Astrocyte of the hippocampus (primary cell): ENCODE measurements around the gene NCBP2L.
A peak's percentile ranks its signal among the peaks of the same experiment; 100 is the strongest.
"Not testable (repeated sequence)": the region's sequence is repeated elsewhere in the genome, so short reads cannot be mapped to it uniquely, and the experiment has no call there.

Experiments
- DNase-seq: peaks from one replicate; pipeline ENCODE4 v3.0.0; 2011; ENCODE audit warnings: low read depth, low spot score

The NCBP2L gene

DNA sequence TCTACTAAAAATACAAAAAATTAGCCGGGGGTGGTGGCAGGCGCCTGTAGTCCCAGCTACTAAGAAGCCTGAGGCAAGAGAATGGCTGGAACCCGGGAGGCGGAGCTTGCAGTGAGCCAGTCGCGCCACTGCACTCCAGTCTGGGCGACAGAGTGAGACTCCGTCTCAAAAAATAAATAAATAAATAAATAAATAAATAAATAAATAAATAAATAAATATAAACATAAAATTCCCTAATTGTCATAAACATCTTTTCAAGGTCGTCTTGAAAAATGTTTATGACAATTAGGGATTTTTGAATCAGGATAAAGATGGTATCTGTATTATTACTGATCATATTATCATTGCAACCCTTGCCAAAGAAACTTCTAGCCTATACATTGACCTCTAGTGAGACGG is 32.5 kb downstream of the NCBP2L start:
- not testable (repeated sequence) for DNase-seq

DNA sequence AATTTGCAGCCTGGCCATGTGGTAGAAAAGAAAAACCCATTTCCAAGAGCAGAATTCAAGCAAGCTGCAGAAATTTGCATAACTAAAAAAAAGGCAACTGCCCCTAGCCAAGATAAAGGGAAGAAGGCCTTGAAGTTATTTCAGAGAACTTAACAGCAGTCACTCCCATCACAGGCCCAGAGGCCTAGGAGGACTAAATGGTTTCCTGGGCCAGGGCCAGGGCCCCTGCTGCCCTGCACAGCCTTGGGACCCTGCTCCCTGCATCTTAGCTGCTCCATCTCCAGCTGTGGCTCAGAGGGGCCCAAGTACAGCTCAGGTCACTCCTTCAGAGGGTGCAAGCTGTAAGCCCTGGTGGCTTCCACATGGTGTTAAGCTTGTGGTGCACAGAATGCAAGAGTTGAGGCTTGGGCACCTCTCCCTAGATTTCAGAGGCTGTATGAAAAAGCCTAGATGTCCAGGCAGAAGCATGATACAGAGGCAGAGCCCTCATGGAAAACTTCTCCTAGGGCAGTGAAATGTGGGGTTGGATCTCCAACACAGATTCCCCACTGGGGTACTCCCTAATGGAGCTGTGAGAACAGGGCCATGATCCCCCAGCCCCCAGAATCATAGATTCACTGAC is 41.5 kb downstream of the NCBP2L start:
- no peak for DNase-seq

DNA sequence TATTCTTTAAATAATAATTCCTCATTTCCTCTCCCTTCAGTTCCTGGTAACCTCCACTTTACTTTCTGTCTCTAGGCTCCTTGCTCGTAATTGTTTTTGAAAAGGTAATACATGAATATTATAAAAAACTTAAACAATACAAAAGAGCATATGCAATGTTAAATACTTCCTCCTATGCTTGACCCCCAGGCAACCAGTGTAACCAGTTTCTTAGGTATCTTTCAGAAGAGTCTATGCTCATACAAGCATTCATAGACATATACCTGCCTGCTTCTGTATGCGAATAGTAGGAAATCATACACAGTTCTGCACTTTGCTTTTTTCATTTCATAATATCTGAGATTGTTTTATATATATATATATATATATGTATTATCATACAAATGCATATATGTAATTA is 45.5 kb downstream of the NCBP2L start:
- DNase-seq = no peak

DNA sequence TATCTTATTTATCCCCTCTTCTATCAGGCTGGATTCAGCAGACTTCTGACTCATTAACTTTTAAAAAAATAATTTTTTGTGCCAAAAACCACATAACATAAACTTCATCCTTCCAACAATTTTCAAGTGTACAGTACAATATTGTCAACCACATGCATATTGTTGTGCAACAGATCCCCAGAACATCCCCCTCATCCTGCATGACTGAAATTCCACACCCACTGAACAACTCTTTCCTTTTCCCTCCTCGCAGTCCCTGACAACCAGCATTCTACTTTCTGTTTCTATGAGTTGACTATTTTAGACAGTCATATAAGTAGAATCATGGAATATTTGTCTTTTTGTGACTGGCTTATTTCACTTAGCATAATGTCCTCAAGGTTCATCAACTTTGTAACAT is 45.9 kb downstream of the NCBP2L start:
- DNase-seq = peak; percentile 41

DNA sequence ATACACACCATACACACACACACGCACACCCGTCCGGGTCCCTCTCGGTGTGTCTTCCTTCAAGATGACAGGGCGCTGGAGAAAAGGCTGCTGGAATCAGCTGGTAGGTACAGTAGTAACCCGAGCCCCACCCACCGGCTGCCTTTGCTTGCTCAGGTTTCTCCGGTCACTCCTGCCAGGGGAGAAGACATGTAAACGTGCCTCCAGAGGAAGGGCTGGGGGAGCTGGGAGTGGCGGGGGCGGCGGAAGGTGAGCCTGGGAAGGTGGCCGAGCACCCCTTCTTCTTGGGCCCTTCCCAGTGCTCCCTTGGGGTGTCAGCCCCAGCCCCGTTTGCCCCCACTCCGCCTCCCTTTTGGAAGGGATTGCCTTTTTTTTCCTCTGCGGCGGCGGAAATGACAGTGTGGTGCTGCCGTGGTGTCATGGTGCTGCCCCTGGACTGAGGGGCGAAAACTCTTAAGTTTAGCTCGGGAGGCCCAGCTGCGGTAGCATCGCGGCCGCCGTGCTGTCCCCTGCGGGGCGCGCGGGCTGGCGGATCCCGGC is 48.2 kb downstream of the NCBP2L start, which contains the start of gene MID2:
MID2 (plus strand) TSS at position 169 of the 540 bp plus-strand sequence. CDS start 561 bp downstream, outside the sequence.
- DNase-seq = peak; percentile 53

DNA sequence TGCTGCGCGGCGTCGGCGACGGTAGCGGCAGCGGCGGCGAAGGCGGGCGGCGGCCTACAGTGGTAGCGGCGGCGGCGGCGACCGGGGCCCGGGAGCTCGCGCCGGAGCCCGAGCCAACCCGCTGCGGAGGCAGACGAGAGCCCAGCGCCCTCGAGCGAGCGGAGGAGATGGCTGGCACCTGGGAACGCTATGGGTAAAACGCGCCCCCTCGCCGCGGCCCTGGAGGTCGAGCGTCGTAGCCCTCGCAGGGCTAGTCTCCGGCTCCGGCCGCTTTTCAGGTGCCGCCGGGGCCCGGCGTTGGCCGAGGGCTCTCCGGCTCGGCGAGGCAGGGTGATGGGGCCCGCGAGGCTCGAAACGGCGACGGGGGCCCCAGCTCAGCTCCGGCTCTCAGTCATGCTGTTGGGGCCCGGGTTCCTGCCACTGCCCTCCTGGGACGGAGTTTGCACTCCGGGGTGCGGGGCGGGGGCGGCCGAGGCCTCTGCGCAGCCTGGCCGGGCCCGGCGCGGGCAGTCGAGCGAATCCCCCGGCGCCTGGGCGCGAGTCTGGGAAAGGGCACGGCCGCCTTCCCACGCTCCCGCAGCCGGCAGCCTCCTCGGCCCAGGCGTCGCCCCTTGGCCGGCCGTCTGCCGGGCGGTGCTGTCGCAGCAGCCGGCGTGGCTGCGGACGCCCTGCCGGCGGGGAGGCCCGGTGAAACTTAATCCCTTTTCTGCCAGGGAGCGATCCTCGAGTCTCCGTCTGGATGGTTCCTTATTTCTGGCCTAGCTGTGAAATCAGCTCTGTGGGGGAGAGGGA is 48.9 kb downstream of the NCBP2L start:
- peak; percentile 67 for DNase-seq

DNA sequence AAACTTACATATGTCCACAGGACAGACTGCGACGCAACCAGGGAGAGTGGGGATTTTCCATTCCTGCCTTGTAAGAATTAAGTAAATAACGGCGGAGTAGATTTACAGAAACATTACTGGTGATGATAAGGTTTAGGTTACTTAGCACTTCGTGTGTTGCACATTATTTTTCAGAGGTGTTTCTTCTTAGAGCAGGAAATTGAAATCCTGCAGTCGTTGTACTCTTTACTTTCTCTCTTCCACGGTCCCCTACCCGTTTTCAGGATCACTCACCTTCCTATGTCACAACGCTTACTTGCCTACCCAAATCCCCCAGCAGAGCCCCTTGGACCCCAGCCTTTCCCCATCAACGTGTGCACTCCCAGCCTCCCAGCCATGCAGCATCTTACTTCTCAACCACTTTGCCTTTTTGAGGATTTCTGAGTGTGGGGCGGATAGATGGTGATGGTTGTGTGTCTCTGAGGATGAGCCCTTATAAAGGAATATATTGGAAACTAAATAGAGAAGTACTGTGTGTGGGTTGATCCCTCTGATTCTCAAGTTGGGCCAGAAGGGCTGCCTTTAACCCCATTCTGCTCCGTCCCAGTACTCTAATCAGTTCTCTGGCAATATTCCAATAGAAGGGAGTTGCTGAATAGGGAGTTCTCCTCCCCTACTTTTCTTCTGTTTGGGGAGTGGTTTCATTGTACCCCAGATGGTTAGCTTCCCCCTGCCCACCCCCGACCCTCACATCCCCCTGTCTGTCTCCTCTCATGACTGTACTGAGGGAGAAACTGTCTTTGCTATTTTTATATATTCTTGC is 49.7 kb downstream of the NCBP2L start:
- peak; percentile 8 for DNase-seq

DNA sequence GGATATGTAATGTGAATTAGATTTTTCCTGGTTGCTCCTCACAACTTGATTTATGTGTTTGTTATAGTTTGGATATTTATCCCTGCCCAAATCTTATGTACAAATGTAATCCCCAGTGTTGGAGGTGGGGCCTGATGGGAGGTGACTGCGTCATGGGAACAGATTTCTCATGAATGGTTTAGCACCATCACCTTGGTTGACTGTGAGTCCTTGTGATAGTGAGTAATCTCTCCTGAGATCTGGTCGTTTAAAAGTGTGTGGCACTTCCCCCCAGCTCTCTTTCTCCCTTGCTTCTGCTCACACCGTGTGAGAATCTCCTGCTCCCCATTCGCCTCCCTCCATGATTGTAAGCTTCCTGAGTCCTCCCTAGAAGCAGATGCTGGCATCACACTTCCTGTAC is 50.3 kb downstream of the NCBP2L start:
- DNase-seq = no peak

DNA sequence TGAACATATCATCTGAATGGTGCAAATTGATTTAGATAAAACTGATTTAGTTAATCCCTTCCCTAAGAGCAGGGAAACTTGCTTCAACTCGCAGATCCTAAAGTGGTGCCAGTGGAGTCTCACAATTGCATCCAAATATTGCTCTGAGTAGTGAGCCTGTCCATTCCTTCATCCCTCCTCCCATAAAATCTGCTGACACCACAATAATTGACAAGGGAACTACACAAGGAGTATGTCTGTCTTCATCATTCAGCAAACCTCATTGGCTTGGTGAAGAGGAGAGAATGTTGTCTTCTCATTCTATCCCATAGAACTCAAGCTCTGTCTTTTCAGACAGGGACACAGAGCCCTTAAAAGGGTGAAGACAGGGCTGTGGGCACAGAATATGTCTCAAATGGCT is 52.3 kb downstream of the NCBP2L start:
- DNase-seq = no peak

DNA sequence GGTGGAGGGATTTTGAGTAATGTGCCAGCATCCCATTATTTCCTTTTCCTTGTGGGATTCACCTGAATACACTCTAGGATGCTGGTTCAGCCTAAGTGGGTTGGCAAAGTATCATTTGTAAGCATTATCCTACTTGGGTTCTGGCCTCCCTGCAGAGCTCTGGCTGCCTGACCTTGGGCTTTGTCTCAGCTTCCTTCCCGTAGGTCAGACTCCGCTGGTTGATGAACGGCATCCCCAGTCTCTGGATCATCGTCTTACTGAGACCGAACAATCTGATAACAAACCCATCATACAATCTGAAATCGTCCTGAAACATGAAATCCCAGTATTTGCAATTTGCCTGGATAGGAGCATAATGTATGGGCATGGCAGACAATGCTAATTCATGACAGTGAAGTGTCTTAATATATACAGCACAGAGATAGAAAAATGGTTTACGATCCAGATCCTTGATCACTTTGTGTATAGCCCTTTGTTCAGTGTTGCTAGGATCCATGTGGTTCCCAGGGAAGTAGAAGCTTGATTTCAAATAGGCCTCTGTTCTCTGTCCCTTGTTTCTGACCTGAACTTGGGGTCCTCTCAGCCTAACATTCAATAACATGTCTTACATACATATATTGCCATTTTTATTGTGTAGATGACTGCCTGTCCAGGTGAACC is 53.7 kb downstream of the NCBP2L start:
- no peak for DNase-seq

DNA sequence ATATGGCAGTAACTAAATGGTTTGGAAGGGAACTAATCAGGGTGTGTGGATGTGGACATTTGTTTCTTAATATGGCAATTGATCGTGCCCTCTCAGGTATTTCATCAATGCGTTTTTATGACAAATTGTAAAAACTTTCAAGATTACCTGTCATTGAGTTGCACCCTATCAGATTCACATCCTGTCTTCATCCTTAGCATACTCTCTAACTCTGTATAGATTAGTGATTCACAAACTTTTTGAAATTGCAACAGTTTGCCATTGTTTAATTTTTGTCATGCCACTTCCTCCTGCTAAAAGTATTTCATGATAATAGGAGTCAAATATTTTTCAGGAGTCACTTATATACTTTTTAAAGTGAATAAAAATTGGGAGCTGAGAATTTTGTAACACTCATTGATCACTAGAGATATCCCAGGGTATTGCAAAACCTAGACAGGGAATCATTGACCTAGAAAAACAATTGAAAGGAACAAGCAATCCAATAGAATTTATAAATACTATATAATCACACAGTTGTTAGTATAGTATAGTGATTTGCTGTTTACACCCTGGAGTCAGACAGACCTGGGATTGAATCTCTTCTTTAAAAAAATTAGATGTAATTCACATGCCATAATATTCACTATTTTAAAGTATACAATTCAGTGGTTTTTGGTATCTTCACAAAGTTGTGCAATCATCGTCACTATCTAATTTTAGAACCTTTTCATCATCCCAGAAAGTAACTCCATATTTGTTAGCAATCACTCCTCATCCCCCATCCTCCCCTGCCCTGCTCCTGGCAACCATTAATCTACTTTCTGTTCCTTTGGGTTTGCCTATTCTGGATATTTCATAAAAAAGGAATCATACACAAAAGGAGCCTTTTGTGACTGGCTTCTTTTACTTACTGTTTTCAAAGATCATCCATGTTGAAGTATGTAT is 57.0 kb downstream of the NCBP2L start:
- DNase-seq = no peak

DNA sequence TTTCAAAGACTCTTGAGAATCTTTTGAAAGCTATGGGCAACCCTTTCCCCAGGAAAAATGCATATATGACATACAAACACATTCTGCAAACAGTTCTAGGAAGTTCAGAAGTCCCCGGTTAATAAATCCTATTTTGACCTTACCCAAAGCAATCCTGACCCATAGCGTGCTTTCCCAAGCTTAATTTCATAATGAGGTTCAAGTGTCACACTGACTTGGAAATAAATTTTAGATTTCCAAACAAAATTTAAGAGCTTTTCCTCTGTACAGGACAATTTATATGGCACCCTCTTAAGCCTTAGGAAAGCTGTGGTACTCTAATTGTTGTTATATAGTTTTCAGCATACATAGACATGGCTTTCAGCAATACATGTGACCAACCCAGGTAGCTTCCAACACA is 59.4 kb downstream of the NCBP2L start:
- DNase-seq = no peak

DNA sequence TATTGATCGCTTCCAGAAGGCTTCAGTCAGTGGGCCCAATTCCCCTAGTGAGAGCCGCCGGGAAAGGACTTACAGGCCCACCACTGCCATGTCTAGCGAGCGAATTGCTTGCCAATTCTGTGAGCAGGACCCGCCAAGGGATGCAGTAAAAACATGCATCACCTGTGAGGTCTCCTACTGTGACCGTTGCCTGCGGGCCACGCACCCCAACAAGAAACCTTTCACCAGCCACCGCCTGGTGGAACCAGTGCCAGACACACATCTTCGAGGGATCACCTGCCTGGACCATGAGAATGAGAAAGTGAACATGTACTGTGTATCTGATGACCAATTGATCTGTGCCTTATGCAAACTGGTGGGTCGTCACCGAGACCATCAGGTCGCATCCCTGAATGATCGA is 63.4 kb downstream of the NCBP2L start:
- no peak for DNase-seq

DNA sequence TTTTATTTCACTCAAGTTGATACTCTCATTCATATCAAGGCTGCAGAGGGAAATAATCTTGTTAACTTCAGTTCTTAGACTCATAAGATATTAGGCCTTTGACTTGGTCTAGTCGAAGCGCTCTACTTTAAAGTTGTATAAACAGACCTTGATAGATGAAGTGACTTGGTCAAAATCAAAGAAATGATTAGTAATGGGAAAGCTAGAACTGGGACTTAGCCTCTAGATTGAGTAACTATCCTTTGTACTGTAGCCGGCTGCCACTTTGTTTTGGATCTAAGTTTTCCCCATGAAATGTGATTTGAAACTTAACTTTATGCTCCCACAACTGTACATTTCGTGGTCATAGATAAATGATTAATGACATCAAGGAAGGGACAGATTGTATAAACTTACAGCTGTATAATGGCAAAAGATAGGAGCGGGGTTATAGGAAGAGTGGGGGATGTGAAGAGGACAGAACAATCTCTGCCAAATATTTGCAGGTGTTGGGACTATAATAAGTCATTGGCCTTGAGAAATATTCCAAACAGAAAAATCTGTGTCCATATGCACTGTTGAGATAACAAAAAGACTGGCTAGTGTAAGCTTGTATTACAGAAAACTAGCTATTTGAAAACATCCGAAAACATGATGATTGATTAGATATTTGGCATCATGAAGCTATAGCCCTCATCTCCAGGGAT is 65.3 kb downstream of the NCBP2L start:
- no peak for DNase-seq
